ENCODE data around the gene HOXB1.

DNA sequence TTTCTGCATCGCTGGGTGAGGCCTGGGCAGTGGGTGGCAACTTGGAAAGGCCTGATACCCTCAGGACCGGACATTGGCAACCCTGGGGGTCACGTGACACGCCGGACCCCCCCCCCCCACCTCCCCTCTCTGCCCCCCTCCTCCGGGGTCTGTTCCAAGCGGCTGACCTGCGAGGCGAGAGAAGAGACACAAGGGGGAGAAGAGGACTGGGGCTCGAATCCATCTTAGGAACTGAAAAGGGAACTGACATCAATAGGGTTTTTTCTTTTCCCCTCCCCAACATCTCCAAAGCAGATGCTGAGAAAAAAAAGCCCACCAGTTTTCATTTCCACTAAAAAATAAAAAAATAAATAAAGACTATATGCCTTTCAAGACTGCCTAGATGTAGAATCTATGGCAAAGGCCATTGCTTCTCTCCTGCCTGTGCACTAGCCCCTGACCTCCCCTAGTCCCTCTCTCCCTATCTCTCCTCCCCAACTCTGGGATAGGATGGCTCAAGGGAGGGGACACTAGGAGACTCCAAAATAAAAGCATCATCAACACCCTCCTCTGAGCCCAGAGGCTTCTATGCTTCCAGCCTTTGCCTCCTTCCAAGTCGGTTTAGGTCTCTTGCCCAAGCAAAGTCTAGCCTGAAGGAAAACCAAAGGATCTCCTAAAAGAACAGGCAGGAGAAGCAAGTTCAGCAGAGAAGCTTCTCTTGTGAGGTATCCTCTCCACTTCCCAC is 21.8 kb upstream of the HOXB1 start:
- TF ChIP-seq, protein P1, sequence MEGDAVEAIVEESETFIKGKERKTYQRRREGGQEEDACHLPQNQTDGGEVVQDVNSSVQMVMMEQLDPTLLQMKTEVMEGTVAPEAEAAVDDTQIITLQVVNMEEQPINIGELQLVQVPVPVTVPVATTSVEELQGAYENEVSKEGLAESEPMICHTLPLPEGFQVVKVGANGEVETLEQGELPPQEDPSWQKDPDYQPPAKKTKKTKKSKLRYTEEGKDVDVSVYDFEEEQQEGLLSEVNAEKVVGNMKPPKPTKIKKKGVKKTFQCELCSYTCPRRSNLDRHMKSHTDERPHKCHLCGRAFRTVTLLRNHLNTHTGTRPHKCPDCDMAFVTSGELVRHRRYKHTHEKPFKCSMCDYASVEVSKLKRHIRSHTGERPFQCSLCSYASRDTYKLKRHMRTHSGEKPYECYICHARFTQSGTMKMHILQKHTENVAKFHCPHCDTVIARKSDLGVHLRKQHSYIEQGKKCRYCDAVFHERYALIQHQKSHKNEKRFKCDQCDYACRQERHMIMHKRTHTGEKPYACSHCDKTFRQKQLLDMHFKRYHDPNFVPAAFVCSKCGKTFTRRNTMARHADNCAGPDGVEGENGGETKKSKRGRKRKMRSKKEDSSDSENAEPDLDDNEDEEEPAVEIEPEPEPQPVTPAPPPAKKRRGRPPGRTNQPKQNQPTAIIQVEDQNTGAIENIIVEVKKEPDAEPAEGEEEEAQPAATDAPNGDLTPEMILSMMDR (IDR thresholded peaks at IDR 0.05) = no peak
- no peak for TF ChIP-seq POLR2A (IDR thresholded peaks at IDR 0.05)
- no peak for TF ChIP-seq EP300 (IDR thresholded peaks at IDR 0.05)
- peak in 2 of 3 donors; percentile 53 to 67 for TF ChIP-seq POLR2AphosphoS5 (IDR thresholded peaks at IDR 0.05)
